K562 (cell line): Measurements from ENCODE around the gene GLRX2. TPM values are rescaled to one million over a fixed set of nuclear protein-coding genes. Genes with fewer than 3 reads are reported as not detected.

Experiments
- ATF3 ChIP-seq, 2 experiments: fragments of 450-650 bp in 1 of 2; sonication (generic) in 1 of 2; formaldehyde crosslinking in 1 of 2; IDR thresholded peaks in 1 of 2; conservative IDR thresholded peaks in 1 of 2; 2 replicates each; pipeline versions ENCODE4 v1.6.1 to v1.8.1; 2016 to 2023; ENCODE audit warnings: mild to moderate bottlenecking in 2 of 2, moderate library complexity in 2 of 2, inconsistent platforms in 1 of 2, missing genetic modification reagents in 1 of 2
- ETS1 ChIP-seq: conservative IDR thresholded peaks from 2 replicates; pipeline ENCODE4 v1.6.1; 2011; ENCODE audit warnings: low read depth, mild to moderate bottlenecking, low read length; ENCODE audit not compliant: control insufficient read depth
- FOXK2 ChIP-seq, 2 experiments: fragments of 450-650 bp; IDR thresholded peaks in 1 of 2; conservative IDR thresholded peaks in 1 of 2; 2 replicates each; pipeline ENCODE4 v1.6.1; 2016; ENCODE audit warnings: low read depth in 2 of 2, mild to moderate bottlenecking in 1 of 2
- GMEB1 ChIP-seq: fragments of 250-450 bp; sonication (Bioruptor Pico); IDR thresholded peaks from 2 replicates; pipeline ENCODE4 v1.4.0; 2020; ENCODE audit warnings: mild to moderate bottlenecking
- MAFG ChIP-seq: fragments of 450-650 bp; conservative IDR thresholded peaks from 2 replicates; pipeline ENCODE4 v1.6.1; 2016; ENCODE audit warnings: missing genetic modification characterization, missing compliant biosample characterization
- MIER1 ChIP-seq: fragments of 450-650 bp; IDR thresholded peaks from 2 replicates; pipeline ENCODE4 v1.6.1; 2016; ENCODE audit warnings: antibody characterized with exemption, mild to moderate bottlenecking, low read depth
- PCBP1 ChIP-seq: fragments of 200-400 bp; formaldehyde crosslinking; IDR thresholded peaks from 2 replicates; pipeline ENCODE4 v1.6.1; 2018; ENCODE audit warnings: mild to moderate bottlenecking, low read depth, low read length; ENCODE audit not compliant: poor library complexity, severe bottlenecking
- RAD21 ChIP-seq, 2 experiments: fragments of 250-450 bp in 1 of 2; fragments of 450-650 bp in 1 of 2; sonication (Bioruptor Pico) in 1 of 2; formaldehyde crosslinking in 1 of 2; IDR thresholded peaks in 1 of 2; conservative IDR thresholded peaks in 1 of 2; 2 replicates each; pipeline versions ENCODE4 v1.4.0 to v1.8.0; 2020 to 2022; ENCODE audit warnings: mild to moderate bottlenecking in 2 of 2, moderate library complexity in 1 of 2
- RFX1 ChIP-seq: fragments of 450-650 bp; IDR thresholded peaks from 2 replicates; pipeline ENCODE4 v1.6.1; 2016; ENCODE audit warnings: mild to moderate bottlenecking, moderate library complexity
- SAP30 ChIP-seq: fragments of 200-600 bp; sonication (generic); IDR thresholded peaks from 2 replicates; pipeline ENCODE4 v1.6.1; 2012; ENCODE audit warnings: borderline replicate concordance, low read depth, mild to moderate bottlenecking, moderate library complexity, low read length, control low read depth, inconsistent platforms; ENCODE audit not compliant: insufficient read depth, poor library complexity, severe bottlenecking
- SETDB1 ChIP-seq: IDR thresholded peaks from one replicate; pipeline ENCODE4 v1.6.1; 2012; ENCODE audit warnings: low read length, control low read depth, inconsistent platforms
- SFPQ ChIP-seq: fragments of 200-400 bp; formaldehyde crosslinking; IDR thresholded peaks from 2 replicates; pipeline ENCODE4 v1.6.1; 2017; ENCODE audit warnings: mild to moderate bottlenecking, low read depth, low read length, moderate library complexity
- ZFP1 ChIP-seq: fragments of 450-650 bp; formaldehyde crosslinking; IDR thresholded peaks from 2 replicates; pipeline ENCODE4 v1.4.0; 2020; ENCODE audit warnings: mild to moderate bottlenecking, mixed read lengths
- ZNF134 ChIP-seq: fragments of 250-450 bp; sonication (Bioruptor Pico); conservative IDR thresholded peaks from 2 replicates; pipeline ENCODE4 v1.4.0; 2020
- ZNF324 ChIP-seq: fragments of 250-450 bp; sonication (Bioruptor Pico); IDR thresholded peaks from 2 replicates; pipeline ENCODE4 v1.4.0; 2020; ENCODE audit warnings: mild to moderate bottlenecking
- ZNF655 ChIP-seq: fragments of 250-450 bp; sonication (Bioruptor Pico); IDR thresholded peaks from 2 replicates; pipeline ENCODE4 v1.5.0; 2021
- ZNF77 ChIP-seq: fragments of 250-450 bp; sonication (Bioruptor Pico); IDR thresholded peaks from 2 replicates; pipeline ENCODE4 v1.5.0; 2020
- ZNF785 ChIP-seq: fragments of 250-450 bp; sonication (Bioruptor Pico); IDR thresholded peaks from 2 replicates; pipeline ENCODE4 v1.4.0; 2020; ENCODE audit warnings: mild to moderate bottlenecking
- polyA plus RNA-seq, 8 experiments: library from polyadenylated mRNA; depleted of rRNA in 4 of 8; stranded (reverse) in 5 of 8; unstranded in 3 of 8; fragments of >200 nt; fragmentation: Nextera tagmentation in 2 of 8; fragmentation: Illumina TruSeq in 1 of 8; extraction: Ambion mirVana in 2 of 8; extraction: Trizol in 1 of 8; gene quantifications; 2 replicates each; pipeline versions ENCODE4 v1.2.1 to v1.2.3, GENCODE V29; 2011 to 2014; ENCODE audit warnings: inconsistent platforms in 1 of 8, missing spikeins in 1 of 8
- total RNA-seq, 7 experiments: library from RNA; depleted of rRNA in 6 of 7; stranded (reverse); fragments of >200 nt in 6 of 7; fragmentation: Illumina TruSeq in 2 of 7; extraction: Trizol in 2 of 7; gene quantifications; 2 replicates each; pipeline versions ENCODE4 v1.2.1 to v1.2.3, GENCODE V29; 2011 to 2021; ENCODE audit warnings: low replicate concordance in 1 of 7

GLRX2 gene
- total and polyA plus RNA-seq, 9 of the 15 experiments (the other 6 are each of a cell fraction or from before 2014, with no cell fraction given) = 13.3 to 82.6 (median 55.1) TPM

- TF ChIP-seq SFPQ = no peak
- 0 out of 2 replicates have a peak, but pooled peaks have one; percentile 14 for TF ChIP-seq ZNF134 (CRISPR knock-in tag)
- no peak for TF ChIP-seq ATF3 (IDR thresholded peaks at IDR 0.05)
- no peak; the same call in 1 of the 2 replicates for TF ChIP-seq ATF3 (CRISPR knock-in tag; conservative IDR thresholded peaks at IDR 0.05)
- TF ChIP-seq RFX1 = no peak
- TF ChIP-seq GMEB1 (CRISPR knock-in tag) = peak; percentile 97
- peak; percentile 90 to 93 for TF ChIP-seq RAD21 (CRISPR knock-in tag; conservative IDR thresholded peaks at IDR 0.05 in 1 of 2, IDR thresholded peaks at IDR 0.05 in 1 of 2)
- TF ChIP-seq FOXK2 (conservative IDR thresholded peaks at IDR 0.05 in 1 of 2, IDR thresholded peaks at IDR 0.05 in 1 of 2; ENCODE audit: low read depth in 2 of 2) = peak; percentile 58 to 66; a peak in 2 of 4 replicates
- TF ChIP-seq ZFP1 = no peak
- TF ChIP-seq ZNF655 (CRISPR knock-in tag) = no peak
- no peak; the same call in 1 of the 2 replicates for TF ChIP-seq MIER1
- peak; percentile 92 for TF ChIP-seq PCBP1
- no peak for TF ChIP-seq MAFG (tag)
- TF ChIP-seq ETS1 = peak; percentile 36; the same call in 1 of the 2 replicates
- TF ChIP-seq ZNF77 (CRISPR knock-in tag) = no peak
- TF ChIP-seq ZNF785 (CRISPR knock-in tag) = no peak
- TF ChIP-seq SAP30 = no peak
- peak; percentile 77 for TF ChIP-seq SETDB1
- 0 out of 2 replicates have a peak, but pooled peaks have one; percentile 8 for TF ChIP-seq ZNF324 (CRISPR knock-in tag)
These were observed 16.7 kb upstream of the GLRX2 start, which contains the start of gene CDC73 (continued) for GRCh38 chr1:193121616-193122593.
